GM19328 (cell line): ENCODE results near the gene RAPGEF5.
A peak's percentile ranks its signal among the peaks of the same experiment; 100 is the strongest.

Experiments
- ATAC-seq: cut with Tn5 transposase; IDR thresholded peaks from one replicate; pipeline ENCODE4 v1.9.1; 2021; ENCODE audit warnings: mild to moderate bottlenecking, moderate library complexity; ENCODE audit not compliant: unreplicated experiment

RAPGEF5 gene

GRCh38 chr7:22196429-22196828 lies 160.5 kb downstream of the RAPGEF5 start:
- no peak for ATAC-seq

- ATAC-seq: no peak
These were observed 161.4 kb downstream of the RAPGEF5 start for GRCh38 chr7:22195397-22196172.

- ATAC-seq: no peak
These were observed 162.2 kb downstream of the RAPGEF5 start for GRCh38 chr7:22194658-22195273.

- no peak for ATAC-seq
These were observed 163.4 kb downstream of the RAPGEF5 start for GRCh38 chr7:22193450-22193983.

GRCh38 chr7:22192801-22193200 lies 164.2 kb downstream of the RAPGEF5 start:
- ATAC-seq: no peak

GRCh38 chr7:22190736-22191135 lies 166.2 kb downstream of the RAPGEF5 start:
- ATAC-seq: no peak

GRCh38 chr7:22189741-22190140 lies 167.2 kb downstream of the RAPGEF5 start:
- no peak for ATAC-seq

- ATAC-seq: no peak
These were observed 167.7 kb downstream of the RAPGEF5 start for GRCh38 chr7:22189230-22189629.

GRCh38 chr7:22187691-22188348 lies 169.1 kb downstream of the RAPGEF5 start:
- no peak for ATAC-seq

- ATAC-seq: no peak
These were observed 171.4 kb downstream of the RAPGEF5 start for GRCh38 chr7:22185559-22185958.

- no peak for ATAC-seq
These were observed 172.3 kb downstream of the RAPGEF5 start for GRCh38 chr7:22184549-22185199.

GRCh38 chr7:22183522-22184280 lies 173.3 kb downstream of the RAPGEF5 start:
- ATAC-seq: no peak

- ATAC-seq: no peak
These were observed 174.8 kb downstream of the RAPGEF5 start for GRCh38 chr7:22182149-22182548.

- no peak for ATAC-seq
These were observed 175.3 kb downstream of the RAPGEF5 start for GRCh38 chr7:22181663-22182062.

GRCh38 chr7:22179442-22179879 lies 177.5 kb downstream of the RAPGEF5 start:
- ATAC-seq: no peak

- no peak for ATAC-seq
These were observed 178.2 kb downstream of the RAPGEF5 start for GRCh38 chr7:22178735-22179134.

- ATAC-seq: no peak
These were observed 180.1 kb downstream of the RAPGEF5 start for GRCh38 chr7:22176791-22177412.

- no peak for ATAC-seq
These were observed 182.4 kb downstream of the RAPGEF5 start for GRCh38 chr7:22174574-22174953.

GRCh38 chr7:22173685-22174573 lies 183.0 kb downstream of the RAPGEF5 start:
- ATAC-seq: peak; percentile 83
